ENCODE data around the gene TBC1D24.
A peak's percentile ranks its signal among the peaks of the same experiment; 100 is the strongest.
"Not testable (repeated sequence)": the region's sequence is repeated elsewhere in the genome, so short reads cannot be mapped to it uniquely, and the experiment has no call there.

Gene TBC1D24

DNA sequence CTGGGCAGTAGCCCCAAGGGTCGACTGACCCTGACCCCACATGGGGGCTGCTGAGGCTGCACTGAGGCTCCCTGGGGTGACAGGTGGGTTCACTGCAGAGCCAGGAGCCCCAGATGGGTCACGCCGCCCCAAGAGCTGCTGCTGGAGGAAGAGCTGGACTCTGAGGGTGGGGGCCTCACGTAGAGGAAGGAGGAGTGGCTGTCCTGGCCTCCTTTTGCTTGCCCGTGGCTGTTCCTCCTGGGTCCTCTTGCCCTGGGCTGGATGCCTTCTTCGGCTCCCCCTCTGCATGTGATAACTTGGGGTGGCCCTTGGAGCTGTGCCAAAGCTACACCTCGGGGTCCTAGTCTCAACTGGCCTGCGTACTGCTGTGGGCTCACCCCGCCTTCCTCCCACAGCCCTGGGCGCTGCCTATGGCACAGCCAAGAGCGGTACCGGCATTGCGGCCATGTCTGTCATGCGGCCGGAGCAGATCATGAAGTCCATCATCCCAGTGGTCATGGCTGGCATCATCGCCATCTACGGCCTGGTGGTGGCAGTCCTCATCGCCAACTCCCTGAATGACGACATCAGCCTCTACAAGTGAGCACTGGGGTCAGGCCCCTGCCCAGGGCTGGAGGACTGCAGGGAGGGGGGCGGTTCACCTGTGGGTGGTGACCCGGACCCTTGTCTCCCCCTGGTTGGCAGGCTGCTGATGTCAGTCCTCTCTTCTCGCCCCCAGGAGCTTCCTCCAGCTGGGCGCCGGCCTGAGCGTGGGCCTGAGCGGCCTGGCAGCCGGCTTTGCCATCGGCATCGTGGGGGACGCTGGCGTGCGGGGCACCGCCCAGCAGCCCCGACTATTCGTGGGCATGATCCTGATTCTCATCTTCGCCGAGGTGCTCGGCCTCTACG, 44.1 kb downstream of the TBC1D24 start:
- DNase-seq = no peak

DNA sequence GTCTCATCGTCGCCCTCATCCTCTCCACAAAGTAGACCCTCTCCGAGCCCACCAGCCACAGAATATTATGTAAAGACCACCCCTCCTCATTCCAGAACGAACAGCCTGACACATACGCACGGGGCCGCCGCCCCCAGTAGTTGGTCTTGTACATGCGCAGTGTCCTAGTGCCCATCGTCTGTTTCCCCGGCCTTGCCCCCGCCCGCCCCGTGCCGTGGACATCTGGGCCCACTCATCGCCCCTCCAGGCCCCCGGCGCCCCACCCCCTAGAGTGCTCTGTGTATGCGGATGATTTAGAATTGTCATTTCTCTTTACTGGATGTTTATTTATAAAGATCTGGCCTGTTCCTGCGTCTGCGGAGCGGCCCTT, 44.8 kb downstream of the TBC1D24 start:
- no peak for DNase-seq

DNA sequence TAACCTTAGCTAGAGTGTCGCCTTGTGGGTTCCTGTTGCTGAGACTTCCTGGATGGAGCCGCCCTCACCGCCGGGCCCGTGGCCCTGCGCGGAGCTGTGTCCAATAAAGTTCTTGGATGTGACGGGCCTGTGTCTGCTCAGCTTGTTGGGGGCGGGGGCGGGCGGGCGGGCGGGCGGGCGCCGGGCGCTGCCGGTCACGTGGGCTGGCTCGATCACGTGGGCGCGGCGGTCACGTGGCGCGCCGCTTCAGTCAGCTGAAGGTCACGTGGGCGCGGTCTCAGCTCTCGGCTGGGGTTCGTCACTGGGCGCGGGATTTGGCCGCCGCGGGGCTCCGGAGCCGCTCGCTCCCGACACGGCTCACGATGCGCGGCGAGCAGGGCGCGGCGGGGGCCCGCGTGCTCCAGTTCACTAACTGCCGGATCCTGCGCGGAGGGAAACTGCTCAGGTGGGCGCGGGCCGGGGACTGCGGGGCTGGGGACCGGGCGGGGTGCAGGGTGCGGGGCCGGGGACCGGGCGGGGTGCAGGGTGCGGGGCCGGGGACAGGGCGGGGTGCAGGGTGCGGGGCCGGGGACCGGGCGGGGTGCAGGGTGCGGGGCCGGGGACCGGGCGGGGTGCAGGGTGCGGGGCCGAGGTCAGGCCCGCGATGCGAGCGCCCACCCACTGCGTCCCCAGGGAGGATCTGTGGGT, 45.3 kb downstream of the TBC1D24 start, which contains the start of gene AMDHD2:
AMDHD2 (plus strand) TSS at position 275 of the 687 bp plus-strand sequence; CDS start at position 363, 88 bp downstream.
- peak; percentile 81 for DNase-seq

DNA sequence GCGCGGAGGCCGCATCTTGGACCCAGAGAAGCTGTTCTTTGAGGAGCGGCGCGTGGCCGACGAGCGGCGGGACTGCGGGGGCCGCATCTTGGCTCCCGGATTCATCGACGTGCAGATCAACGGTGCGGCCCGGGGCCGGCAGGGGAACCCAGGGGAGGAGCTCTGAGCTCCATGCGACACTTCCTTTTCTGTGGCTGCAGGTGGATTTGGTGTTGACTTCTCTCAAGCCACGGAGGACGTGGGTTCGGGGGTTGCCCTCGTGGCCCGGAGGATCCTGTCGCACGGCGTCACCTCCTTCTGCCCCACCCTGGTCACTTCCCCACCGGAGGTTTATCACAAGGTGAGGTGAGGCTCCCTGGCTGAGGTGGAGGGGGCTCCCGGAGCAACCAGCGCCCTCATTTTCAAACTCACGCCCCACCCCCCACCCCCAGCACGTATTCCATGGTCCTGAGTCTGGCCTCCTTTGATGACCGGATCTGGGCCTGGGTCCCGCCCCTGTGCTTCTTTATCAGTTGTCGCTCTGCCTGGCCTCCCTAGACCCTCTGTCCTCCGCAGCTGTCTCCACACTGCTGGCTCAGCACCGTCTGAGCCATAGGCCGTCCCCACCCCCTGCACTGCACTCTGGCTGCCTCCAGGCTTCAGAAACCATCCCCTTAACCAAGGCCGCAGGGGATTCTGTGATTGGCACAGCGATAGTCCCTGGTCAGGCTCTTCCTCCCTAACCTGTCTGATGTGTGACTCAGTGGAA, 46.0 kb downstream of the TBC1D24 start:
- DNase-seq = no peak

DNA sequence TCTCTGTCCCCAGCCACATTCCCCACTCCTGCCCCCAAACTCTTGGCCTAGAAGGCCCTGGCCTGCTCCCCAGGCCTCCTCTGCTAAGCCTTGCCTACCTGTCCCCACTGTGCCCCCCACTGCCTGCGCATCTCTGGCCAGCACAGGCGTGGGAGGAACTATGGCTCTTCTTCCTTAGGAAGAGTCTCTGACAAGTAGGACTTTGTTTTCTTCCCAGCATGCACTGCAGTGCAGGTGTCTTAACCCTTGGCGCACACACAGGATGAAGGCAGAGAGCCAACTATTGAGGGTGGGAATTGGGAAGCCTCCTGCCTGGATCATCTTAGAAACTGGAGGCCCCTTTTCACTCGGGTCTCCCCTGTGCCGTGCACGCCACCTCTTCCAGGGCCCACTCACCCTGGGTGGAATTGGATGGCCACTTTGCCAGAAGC, 48.9 kb downstream of the TBC1D24 start:
- no peak for DNase-seq

DNA sequence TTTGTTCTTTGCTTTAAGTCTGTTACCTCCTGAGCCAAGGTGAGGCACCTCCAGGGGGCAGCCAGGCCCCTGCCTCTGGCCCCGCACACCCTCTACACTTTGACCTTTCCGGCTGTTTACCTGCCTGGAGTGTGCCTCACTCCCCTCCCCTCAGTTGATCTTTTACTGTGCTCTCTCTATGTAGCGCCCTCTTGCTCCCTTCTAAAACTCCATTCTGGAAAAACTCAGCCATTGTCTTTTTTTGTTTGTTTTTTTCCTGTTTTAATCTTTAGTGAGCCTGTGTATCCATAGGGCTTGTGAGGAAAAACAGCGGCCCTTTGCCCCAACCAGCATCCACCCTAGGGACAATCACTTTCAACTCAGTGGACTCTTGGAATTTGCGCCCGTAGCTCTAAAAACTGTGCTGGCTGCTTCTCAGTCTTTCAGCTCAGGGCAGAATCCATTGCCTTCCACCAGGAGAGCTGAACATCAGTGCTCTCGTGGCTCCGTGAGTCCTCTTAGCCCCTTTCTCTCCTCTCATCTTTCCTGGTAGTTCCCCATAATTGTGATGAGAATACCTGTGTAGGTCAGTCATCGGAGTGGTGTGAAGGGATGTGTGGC, 49.5 kb downstream of the TBC1D24 start:
- DNase-seq = no peak

DNA sequence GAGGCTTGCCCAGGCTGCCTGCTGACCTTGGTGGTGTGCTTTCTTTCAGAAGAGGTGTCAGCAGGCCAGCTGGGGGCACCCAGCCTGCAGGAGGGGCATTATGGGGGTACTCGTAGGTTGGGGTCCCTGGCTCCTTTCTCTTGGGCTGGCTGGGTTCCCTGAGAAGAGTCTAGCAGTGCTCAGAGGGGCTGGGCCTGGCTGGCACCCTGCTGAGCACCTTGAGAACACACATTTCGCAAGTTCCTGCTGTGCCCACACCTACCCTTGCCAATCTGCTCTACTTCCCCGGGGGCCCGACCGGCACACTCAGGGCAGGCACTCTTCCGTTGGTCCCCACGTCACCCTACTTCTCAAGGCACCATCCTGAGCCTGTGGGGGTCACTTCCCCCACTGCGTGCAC, 51.2 kb downstream of the TBC1D24 start:
- no peak for DNase-seq

DNA sequence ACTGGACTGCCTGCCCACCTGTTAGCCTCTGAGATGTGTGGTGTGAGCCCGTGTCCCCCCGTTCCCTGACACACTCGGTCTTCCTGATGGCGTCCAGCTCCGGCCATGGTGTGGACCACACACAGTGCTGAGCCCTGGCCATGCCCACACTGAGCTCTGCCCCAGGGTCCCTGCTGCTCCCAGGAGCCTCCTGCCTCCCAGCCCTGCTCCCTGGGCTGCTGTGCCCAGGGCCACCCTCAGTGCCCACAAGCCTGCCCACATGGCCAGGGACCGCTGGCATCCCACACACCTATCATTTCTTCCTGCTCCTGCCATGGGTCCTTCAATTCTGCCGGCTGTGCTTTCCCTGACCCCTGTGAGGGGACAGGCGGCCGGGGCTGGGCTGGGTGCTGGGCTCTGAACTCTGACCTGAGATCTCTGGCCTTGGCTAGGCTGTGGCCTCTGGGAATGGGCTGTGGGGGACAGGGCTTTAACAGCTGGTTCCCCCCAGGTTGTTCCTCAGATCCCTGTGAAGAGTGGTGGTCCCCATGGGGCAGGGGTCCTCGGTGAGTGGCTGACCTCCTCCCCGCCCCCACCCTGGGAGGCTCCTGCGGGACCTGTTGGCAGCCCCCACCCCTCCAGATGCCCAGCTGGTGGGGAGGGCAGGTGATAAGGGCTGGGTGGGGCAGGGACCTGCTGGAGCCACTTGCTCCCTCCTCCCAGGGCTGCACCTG, 52.3 kb downstream of the TBC1D24 start:
- no peak for DNase-seq

DNA sequence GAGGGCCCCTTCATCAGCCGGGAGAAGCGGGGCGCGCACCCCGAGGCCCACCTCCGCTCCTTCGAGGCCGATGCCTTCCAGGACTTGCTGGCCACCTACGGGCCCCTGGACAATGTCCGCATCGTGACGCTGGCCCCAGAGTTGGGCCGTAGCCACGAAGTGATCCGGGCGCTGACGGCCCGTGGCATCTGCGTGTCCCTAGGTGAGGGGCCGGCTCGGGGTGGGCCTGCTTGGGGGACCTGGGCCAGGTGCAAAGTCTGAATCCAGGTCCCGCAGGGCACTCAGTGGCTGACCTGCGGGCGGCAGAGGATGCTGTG, 52.8 kb downstream of the TBC1D24 start:
- DNase-seq = no peak

DNA sequence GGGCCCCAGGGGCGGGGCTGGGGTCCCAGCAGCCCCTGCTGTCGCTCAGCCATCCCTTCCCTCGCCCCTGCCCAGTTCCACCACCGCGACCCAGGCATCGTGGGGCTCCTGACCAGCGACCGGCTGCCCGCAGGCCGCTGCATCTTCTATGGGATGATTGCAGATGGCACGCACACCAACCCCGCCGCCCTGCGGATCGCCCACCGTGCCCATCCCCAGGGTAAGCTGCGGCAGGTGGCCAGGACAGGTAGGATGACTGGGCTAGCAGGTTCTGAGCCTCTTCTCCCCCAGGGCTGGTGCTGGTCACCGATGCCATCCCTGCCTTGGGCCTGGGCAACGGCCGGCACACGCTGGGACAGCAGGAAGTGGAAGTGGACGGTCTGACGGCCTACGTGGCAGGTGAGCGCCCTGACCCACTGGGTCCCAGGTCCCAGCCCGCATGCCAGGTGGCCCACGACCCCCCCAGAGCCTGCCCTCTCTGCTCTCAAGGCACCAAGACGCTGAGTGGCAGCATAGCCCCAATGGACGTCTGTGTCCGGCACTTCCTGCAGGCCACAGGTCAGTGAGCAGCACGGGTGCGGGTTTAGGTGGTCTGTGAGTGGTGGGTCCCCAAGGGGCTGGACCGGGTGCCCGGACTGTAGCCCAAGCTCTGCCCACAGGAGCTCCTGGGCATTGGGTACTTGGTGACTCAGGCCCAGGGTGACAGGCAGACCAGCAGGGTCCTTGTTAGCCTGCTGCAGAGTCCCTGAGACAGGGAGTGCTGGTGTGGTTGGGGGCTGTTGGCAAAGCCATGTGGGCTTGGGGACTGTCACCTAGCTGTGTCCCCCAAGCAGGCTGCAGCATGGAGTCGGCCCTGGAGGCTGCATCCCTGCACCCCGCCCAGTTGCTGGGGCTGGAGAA, 53.5 kb downstream of the TBC1D24 start:
- no peak for DNase-seq

DNA sequence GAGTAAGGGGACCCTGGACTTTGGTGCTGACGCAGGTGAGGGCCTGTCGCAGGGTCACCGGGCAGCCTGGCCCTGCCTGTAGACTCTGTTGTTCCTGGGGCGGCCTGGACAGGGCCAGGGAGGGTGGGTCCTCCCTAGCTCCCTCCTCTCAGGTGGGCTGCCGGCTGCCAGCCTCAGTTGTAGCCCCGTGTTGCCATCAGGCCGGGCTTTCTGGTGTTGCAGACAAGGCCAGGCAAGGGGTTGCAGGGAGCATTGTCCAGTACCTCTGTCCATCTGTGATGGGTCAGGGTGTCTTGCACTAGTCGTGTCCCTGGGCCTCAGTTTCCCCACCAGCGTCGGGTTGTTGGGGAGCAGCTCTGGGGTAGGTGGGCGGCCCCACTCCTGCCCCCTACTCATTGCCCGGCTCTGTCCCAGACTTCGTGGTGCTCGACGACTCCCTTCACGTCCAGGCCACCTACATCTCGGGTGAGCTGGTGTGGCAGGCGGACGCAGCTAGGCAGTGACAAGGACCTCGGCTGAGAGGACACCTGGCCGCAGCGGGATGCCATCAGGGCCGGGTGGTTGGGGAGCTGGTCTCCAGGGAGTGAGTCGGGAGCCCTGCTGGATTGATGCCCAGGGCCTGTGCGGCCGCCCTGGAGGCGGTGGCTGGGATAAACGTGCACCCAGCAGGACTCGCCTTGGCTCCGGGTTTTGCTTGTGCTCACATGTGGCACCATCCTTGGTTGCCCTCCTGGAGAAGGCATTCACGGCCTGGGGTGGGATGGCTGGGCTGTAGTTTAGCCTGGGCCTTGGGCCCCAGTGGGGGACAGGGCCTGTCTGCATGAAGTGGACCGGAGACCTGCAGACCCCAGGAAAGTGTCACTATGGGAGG, 54.4 kb downstream of the TBC1D24 start:
- DNase-seq = no peak

DNA sequence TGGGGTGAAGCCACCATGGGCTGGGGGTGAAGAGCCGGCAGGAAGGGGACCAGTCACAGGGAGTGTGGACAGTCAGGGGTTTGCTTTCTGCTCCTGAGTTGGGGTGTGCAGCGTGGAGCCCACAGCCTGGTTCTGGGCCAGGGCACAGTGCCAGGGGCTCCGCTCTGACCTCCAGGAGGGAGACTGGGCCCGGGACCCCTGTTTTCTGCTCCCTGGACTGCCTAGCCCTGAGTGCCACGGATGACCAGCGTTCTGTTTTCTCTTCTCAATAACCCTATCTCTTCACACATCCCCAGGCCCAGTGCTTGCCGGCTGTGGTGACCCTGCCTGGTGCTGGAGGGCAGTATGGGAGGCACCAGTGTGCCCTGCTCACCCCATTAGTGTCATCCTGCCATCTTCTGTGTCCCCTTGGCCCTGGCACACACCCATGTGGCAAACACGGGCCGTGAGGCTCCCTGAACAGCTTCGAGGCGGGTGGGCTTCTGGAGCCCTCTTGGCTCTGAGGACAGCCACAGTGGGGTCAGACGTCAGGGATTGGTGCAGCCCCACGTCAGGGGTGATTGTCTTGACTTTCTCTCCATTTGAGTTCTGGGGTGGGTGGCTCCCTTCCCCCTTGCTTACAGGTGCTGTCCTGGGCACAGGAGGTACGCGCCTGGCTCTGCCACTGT, 55.2 kb downstream of the TBC1D24 start:
- DNase-seq = no peak

DNA sequence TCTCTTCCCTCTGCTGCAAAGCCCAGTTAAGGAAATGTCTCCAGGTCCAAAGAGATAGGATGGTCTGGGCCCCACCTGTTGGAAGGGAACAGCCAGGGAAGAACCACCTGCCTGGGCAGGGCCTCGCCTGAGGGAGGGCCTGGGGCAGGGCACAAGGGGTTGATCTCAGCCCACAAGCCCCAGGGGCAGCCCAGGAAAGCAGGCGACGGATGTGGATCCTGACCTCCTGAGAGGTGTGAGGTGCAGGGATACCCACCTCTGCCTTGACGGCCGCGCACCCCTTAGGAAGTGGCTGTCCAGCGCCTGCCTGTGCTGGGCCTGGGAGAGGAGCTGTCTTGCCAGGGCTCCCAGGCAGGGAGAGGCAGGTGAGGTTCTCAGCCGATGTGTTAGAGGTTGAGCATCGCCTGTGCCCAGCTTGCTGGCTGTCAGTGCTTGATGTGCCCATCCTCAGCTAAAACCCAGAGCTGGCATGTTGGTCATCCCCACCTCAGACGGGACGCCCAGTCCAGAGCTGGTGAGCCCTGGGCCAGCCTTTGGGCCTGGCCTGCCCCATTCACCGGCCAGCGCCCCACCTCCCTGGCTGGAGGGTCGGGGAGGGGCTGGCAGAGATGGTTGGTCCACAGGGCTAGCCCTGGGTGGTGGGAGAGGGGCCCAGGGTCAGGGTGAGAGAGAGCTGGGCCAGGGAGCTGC, 55.8 kb downstream of the TBC1D24 start:
- no peak for DNase-seq

DNA sequence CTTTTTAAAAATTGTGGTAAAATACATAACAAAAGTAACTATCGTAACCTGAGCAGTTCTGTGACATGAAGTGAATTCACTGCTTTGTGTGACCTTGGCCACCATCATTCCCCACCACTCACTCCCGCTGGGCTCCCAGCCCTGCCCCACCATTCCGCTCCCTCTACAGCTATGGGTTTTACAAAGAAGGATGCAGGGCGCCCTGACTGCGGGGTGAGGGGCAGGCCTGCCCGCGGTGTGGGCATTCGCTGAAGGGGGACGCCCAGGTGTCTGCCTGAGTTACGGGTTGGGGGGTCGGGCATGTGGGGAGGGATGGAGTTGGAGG, 56.4 kb downstream of the TBC1D24 start, which contains the start of gene CEMP1:
CEMP1 (minus strand) TSS at position 38 of the 325 bp plus-strand sequence. CDS start 335 bp downstream, outside the sequence.
- DNase-seq = no peak

DNA sequence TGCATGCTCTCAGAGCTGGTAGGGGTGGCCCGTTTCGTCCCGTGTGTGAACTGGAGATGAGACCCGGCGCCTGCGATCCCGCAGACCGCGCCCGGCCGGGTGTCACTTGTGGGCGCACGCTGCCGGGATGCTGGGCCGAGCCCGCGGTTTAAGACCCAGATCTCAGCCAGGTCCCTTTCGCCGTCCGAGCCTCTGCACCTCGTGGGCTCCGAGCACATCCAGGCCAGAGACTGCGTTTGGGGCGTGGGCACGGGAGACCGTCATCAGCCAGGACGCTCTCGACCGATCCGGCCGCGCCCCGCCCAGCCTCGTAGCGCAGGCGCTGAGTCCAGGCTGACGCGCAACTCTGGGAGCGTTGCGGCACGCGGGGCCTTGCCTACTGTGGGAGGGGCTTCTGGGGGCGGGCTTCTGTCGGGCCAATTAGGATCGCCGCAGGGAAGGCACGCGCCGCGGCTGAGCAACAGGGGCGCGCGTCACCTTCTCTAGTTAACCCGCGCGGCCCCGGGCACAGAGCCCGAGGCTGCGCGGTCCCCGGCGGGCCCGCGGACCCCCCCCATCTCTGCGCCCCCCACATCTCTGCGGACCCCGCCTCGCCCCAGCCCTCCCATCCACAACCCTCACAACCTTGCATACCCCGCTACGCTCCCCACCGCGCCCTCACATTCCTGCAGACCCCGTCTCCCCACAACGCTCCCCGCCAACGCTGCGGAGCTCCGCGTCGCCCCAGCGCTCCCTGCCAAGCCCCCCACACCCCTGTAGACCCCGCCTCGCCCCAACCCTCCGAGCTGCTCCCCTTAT, 57.0 kb downstream of the TBC1D24 start:
- peak; percentile 91 for DNase-seq

DNA sequence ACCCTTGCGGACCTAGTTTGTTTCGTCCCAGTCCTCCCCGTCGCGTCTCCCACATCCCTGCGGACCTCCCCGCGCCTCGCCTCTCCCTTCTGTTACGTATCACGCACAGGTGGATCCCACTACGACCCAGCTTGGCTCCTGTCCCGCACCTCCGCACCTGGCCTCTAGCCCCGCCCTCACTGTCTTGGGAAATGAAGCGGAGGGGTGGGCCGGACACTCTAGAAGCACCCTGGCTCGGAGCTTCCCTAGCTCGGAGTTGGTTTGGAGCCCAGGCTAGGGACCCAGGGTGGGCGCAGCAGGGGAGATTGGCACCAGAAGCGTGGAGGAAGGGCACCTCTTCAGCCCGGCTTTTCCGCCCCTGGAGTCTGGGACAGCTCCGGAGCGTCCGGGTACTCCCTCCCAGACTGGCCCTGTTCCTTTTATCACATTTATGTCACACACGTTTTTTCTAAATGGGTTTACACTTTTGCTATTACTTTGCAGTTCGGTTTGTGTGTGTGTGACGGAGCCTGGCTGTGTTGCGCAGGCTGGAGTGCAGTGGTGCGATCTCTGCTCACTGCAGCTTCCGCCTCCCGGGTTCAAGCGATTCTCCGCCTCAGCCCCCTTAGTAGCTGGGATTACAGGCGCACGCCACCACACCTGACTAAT, 57.7 kb downstream of the TBC1D24 start:
- no peak for DNase-seq

DNA sequence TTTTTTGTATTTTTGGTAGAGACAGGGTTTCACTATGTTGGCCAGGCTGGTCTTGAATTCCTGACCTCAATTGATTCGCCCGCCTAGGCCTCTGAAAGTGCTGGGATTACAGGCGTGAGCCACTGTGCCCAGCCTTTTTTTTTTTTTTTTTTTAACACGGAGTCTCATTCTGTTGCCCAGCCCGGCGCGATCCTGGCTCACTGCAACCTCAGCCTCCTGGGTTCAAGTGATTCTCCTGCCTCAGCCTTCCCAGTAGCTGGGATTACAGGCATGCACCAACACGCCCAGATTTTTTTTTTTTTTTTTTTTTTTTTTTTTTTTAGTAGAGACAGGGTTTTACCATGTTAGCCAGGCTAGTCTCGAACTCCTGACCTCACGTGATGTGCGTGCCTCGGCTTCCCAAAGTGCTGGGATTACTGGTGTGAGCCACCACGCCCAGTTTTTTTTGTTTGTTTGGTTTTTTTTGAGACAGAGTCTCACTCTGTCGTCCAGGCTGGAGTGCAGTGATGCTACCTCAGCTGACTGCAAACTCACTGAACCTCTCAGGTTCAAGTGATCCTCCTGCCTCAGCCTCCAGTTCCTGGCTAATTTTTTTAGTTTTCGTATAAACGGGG, 58.3 kb downstream of the TBC1D24 start:
- DNase-seq = not testable (repeated sequence)
